HL-60/S4 treated with retinoic acid at 250 ng/mL for 4 days and 3 days (cell line): ENCODE results near the gene POLR1F.

ENCODE experiments used
- in situ Hi-C: fragments of 300-500 bp; cut with MboI; formaldehyde crosslinking; loops from 2 replicates; pipeline ENCODE4 v1.7.0; 2022; ENCODE audit warnings: low sequenced_read_pairs

The POLR1F gene

GRCh38 chr7:19677180-19677579, 31.7 kb downstream of the POLR1F start:
- in situ Hi-C loops = loop anchor here (25.0 kb wide), 1 partner anchor 1340 kb away; no protein-coding TSS in a partner anchor

GRCh38 chr7:19675816-19676215, 33.0 kb downstream of the POLR1F start:
- in situ Hi-C loops = loop anchor here (25.0 kb wide), 1 partner anchor 1339 kb away; no protein-coding TSS in a partner anchor

- in situ Hi-C loops = no loop called here
Observed at GRCh38 chr7:19674266-19674960, 34.4 kb downstream of the POLR1F start.

- in situ Hi-C loops = no loop called here
Observed at GRCh38 chr7:19670806-19671205, 38.0 kb downstream of the POLR1F start.

GRCh38 chr7:19665399-19666008, 43.3 kb downstream of the POLR1F start:
- in situ Hi-C loops = no loop called here

- in situ Hi-C loops = no loop called here
Observed at GRCh38 chr7:19663816-19664462, 44.9 kb downstream of the POLR1F start.

- in situ Hi-C loops = no loop called here
Observed at GRCh38 chr7:19648791-19649190, 60.0 kb downstream of the POLR1F start.
